GM12891 (cell line): ENCODE data around the gene NACC1.
"Not testable (repeated sequence)": the region's sequence is repeated elsewhere in the genome, so short reads cannot be mapped to it uniquely, and the experiment has no call there.

Source experiments
- PAX5 ChIP-seq: IDR thresholded peaks from 2 replicates; pipeline ENCODE4 v1.6.1; 2011; ENCODE audit warnings: low read length, moderate library complexity, mild to moderate bottlenecking; ENCODE audit not compliant: insufficient read depth, severe bottlenecking
- POLR2A ChIP-seq: IDR thresholded peaks from 2 replicates; pipeline ENCODE4 v1.6.1; 2011; ENCODE audit warnings: low read depth, low read length, control low read depth
- POLR2AphosphoS5 ChIP-seq: IDR thresholded peaks from 2 replicates; pipeline ENCODE4 v1.6.1; 2011; ENCODE audit warnings: low read depth, low read length, control low read depth
- TAF1 ChIP-seq: IDR thresholded peaks from 2 replicates; pipeline ENCODE4 v1.6.1; 2011; ENCODE audit warnings: low read depth, low read length, control low read depth

GRCh38 chr19:13186688-13187087, 68.6 kb downstream of the NACC1 start:
- not testable (repeated sequence) for TF ChIP-seq POLR2AphosphoS5, TAF1, POLR2A, PAX5
